OCI-LY1 (cell line): ENCODE data around the gene CCDC117.

ENCODE experiments used
- CTCF ChIP-seq: fragments of 200-600 bp; sonication (generic), shearing (Covaris generic); IDR thresholded peaks from 2 replicates; pipeline ENCODE4 v1.5.1; 2017; ENCODE audit warnings: mild to moderate bottlenecking, antibody characterized with exemption, low read length, moderate library complexity, mixed read lengths
- EZH2 ChIP-seq: fragments of 200-600 bp; sonication (generic), shearing (Covaris generic); IDR thresholded peaks from 2 replicates; pipeline ENCODE4 v1.8.0; 2017; ENCODE audit warnings: borderline replicate concordance, mixed run types, mild to moderate bottlenecking, antibody characterized with exemption, low read length, moderate library complexity, mixed read lengths

GRCh38 chr22:28788601-28789000 lies 16.1 kb downstream of the CCDC117 start:
- no peak for TF ChIP-seq CTCF
- no peak for TF ChIP-seq EZH2
